ENCODE measurements around the gene FNDC3A.

GRCh38 chr13:49221590-49221965 is 245.9 kb downstream of the FNDC3A start:
- TF ChIP-seq CTCF (IDR thresholded peaks at IDR 0.05) (no peak), POLR2A (IDR thresholded peaks at IDR 0.05) (no peak), POLR2AphosphoS5 (IDR thresholded peaks at IDR 0.05) (no peak)

Measured in prostate gland (tissue), 2 donors.